Diencephalon (tissue), 1 donor: ENCODE data around the gene OTUD7B. TPM values are rescaled to one million over a fixed set of nuclear protein-coding genes. Genes with fewer than 3 reads are reported as not detected.

ENCODE experiments used
- total RNA-seq: library from RNA; depleted of rRNA; stranded (reverse); fragments of >200 nt; gene quantifications from one replicate; pipeline ENCODE4 v1.2.3, GENCODE V29; 2014

The OTUD7B gene
- total RNA-seq: 9.9 TPM

DNA sequence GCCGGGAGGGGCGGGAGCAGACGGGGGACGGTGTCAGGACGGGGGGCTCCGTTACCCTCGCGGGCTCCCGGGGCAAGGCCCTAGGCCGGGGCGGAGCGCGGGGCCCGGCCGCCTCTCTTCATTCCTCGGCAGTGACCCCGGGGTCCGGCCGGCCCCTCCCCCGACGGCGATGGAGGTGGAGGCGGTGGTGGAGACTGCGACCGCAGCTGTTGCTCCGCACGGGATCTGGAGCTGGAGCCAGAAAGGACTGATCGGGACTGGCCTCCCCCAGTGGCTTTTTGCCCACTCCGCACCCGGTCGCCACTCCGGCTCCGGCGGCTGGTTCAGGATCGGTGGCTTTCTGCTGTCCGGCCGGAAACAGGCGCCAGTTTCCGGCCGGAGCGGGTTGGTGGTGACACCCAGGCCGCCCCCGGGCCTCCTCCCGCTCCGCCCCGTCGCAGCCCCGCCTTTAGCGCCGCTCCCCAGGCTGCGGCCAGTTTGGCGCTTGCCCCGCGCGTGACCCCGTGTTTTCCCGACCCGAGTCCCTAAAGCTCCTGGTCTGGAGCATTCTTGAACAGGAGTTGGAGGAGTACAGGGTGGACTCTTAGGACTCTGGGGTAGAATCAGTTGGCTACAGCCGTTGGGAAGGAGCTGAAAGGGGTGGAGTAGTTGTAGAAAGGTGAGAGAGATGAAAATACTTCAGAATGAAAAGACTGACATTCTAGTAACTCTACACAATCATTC is at the start of gene OTUD7B:
TSS of gene OTUD7B (minus strand) at position 334 of the 723 bp plus-strand sequence. CDS start 33,216 bp downstream, outside the sequence.

DNA sequence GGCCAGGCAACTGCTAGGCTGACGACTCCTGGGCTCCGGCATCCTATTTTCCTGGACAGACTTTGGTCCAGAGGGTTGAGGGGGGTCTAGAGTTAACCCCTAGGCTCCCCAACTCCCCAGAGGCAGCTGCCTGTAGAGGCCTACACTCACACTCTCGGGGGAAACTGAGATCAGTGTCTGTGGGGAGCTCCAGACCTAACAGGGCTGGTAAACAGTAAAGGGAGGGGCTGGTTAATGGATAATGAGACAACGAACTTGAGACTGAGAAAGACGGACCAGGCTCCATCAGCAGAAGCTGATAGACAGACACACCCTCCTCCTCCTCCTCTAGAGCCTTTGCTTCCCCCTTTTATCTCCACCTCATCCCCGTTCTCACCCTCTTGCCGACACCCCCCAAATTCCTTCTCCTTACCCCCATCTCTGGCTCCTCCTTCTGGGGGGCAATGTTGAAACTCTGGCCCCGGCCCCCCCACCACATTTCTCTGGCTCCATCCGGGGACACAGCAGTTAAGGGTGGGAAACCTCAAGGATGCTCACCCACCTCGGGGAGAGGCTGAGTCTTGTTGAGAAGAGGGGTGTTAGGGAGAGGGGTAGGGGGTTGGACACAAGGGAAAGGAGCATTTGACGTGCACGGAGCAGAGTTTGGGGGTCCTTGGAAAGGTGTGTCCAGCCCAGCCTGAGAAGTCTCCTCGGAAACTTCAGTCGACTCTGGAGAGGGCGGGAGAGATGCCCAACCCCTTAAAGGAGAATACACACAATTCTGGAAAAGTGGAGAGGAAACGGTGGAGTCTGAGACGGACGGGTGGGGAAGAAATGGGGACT is 74.1 kb downstream of the OTUD7B start, which contains the start of gene MTMR11:
TSS of gene MTMR11 (minus strand) at position 710 of the 822 bp plus-strand sequence. CDS start at position 478, 232 bp downstream.

DNA sequence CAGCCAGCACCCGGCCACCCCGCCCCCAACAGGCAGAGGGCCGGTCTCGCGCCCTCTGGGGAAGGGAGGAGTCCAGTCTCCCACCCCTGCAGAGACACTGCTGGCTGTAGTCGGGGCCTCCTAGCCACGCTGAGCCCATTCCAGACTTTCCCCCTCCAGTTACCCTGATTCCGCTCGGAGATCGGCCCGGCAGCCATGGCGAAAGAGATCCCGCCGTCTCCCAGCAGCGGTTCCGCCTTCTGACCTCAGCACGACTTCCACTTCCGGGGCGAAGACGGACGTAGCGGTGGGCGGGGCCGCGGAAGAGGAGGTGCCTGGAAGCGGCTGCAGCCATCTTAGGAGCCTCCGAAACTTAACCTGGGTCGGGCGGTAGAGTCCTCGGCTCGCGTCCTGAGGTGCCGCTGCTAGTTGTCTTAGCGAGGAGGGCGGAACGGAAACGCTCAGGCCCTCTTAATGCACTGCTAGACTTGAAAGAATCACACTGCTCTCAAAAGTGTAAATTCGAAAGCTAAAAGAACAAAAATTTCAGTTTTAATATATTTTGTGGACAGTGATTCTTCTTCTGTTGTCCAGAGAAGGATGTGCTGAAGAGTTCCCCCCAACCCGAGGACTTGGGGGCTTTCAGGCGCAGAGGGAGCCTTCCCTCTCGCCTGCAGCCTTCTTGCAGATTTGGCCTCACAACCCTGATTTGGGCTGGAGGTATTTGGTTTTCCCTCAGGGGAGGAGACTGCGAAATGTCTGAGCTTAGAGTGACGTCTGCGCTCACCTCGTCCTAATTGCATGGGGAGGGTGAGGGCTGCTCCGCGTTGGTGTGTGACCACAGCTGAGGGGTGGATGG is 82.7 kb downstream of the OTUD7B start, which contains the start of gene SF3B4:
TSS of gene SF3B4 (minus strand) at position 241 of the 838 bp plus-strand sequence. CDS start at position 197, 44 bp downstream.

DNA sequence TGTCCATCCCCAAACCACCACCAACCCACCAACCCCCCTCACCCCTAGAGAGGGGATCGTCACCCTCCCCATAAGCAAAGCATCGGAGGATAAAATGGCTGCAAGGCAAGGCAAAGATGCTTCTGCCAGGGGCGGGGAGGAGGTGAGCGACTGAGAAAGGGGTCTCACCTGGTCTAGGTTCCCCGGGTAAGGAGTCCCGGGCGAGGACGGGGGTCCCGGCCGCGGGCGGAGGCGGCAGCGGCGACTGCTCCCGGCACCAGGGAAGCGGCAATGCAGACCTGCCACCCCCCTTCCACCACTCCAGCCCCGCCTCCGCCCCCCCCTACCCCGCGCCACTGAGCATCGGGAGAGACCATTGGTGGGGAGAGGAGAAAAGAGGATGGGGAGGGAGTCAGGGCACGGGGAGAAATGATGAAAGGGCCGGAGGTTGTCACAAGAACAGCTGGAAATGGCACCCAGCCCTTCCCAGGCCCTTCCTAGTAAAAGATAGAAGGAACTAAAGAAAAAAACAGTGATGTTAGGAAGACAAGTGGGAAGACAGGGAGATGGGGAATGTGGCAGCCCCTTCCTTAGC is 92.9 kb downstream of the OTUD7B start, which contains the start of gene SV2A:
TSS of gene SV2A (minus strand) at position 274 of the 574 bp plus-strand sequence. CDS start 4,004 bp downstream, outside the sequence.

DNA sequence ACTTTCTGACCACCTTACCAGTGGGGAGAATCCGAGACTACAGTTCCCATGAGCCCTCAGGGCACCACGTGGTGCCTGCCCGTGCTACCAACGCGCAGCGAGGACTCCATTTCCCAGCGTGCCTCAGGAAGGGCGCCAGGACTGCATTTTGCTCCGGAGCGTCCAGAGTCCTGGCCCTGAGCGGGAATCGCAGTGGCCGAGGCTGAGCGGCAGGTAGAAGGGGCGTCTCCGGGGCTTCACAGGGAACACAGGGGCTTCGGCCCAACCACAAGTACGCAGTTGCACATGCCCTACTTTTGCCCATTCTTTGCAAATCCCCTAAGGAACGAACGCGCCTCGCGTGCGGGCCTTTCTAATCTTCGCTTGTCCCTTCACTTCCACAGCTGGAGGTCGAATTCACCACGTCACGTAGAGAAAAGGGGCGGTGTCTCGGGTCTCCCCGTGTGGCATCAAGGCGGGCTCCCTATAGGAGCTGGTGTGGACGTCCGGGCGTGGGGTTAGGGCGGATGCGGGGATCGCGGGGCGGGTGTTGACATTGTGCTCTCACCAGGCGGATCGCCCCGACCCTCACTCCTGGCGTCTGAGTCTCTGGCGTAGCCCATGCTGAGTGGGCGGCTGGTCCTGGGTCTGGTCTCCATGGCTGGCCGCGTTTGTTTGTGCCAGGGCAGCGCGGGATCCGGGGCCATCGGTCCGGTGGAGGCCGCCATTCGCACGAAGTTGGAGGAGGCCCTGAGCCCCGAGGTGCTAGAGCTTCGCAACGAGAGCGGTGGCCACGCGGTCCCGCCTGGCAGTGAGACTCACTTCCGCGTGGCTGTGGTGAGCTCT is 110.9 kb downstream of the OTUD7B start, which contains the start of gene BOLA1:
TSS of gene BOLA1 (plus strand) at position 109 of the 825 bp plus-strand sequence. CDS start at position 601, 492 bp downstream.

Other genes with a start within 250 kb of the OTUD7B start
- 14.1 TPM for gene FCGR1A, start 228.0 kb downstream of the OTUD7B start, total RNA-seq
- gene BOLA1, start 111.2 kb downstream of the OTUD7B start, total RNA-seq: 11.8 TPM
- gene SV2A, start 92.9 kb downstream of the OTUD7B start, total RNA-seq: 183 TPM
- gene SF3B4, start 82.9 kb downstream of the OTUD7B start, total RNA-seq: 10.4 TPM
- gene MTMR11, start 73.8 kb downstream of the OTUD7B start, total RNA-seq: 6.2 TPM
- gene VPS45, start 57.0 kb upstream of the OTUD7B start, total RNA-seq: 79.4 TPM
- 39.9 TPM for gene PLEKHO1, start 139.2 kb upstream of the OTUD7B start, total RNA-seq
- 40.8 TPM for gene ANP32E, start 225.4 kb upstream of the OTUD7B start, total RNA-seq
- 1.8 TPM for gene CA14, start 247.0 kb upstream of the OTUD7B start, total RNA-seq